Stimulated activated CD4-positive, alpha-beta T cell treated with anti-CD3 and anti-CD28 coated beads, Interleukin-15, amount 100 ng/mL, for 48 hours (primary cell): ENCODE data around the gene CACNG1.
"Not testable (repeated sequence)": the region's sequence is repeated elsewhere in the genome, so short reads cannot be mapped to it uniquely, and the experiment has no call there.

ENCODE experiments used
- DNase-seq, 2 donors: peaks; one replicate each; pipeline ENCODE4 v3.0.0-alpha.2; 2020; ENCODE audit warnings: low read depth in 2 of 2

Gene CACNG1

DNA sequence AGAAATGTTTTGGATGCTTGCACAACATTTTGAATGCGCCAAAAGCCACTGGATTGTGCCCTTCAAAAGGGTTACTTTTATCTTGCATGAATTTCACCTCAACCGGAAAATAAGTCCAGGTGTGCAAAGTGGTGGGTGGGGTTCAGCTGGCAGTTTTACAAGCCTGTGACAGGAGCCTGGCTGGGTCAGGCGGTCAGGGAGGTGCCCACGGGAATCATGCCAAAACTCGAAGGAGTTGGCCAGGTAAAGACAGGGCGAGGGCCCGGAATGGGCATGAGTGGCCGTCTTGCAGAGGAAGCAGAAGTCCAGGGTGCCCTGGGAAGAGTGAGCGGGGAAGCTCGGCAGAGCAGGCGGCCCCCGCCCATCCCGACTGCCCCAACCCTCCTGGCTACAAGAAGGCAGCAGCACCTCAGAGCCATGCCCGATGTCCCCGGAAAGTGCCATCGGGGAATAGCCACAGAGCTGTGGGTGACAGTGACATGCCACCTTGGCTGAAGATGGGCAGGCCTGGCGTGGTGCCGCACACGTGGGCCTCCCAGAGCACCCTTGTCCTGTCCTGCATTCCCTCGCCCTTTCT, 19.1 kb upstream of the CACNG1 start:
- DNase-seq: no peak

DNA sequence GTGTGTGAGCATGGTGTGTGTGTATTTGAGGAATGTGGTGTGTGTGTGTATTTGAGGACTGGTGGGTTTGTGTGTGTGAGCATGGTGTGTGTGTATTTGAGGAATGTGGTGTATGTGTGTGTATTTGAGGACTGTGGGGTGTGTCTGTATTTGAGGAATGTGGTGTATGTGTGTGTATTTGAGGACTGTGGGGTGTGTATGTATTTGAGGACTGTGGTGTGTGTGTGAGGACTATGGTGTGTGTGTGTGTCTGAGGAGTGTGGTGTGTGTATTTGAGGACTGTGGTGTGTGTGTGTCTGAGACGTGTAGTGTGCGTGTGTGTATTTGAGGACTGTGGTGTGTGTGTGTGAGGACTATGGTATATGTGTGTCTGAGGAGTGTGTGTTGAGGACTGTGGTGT, 18.0 kb upstream of the CACNG1 start:
- DNase-seq: no peak

DNA sequence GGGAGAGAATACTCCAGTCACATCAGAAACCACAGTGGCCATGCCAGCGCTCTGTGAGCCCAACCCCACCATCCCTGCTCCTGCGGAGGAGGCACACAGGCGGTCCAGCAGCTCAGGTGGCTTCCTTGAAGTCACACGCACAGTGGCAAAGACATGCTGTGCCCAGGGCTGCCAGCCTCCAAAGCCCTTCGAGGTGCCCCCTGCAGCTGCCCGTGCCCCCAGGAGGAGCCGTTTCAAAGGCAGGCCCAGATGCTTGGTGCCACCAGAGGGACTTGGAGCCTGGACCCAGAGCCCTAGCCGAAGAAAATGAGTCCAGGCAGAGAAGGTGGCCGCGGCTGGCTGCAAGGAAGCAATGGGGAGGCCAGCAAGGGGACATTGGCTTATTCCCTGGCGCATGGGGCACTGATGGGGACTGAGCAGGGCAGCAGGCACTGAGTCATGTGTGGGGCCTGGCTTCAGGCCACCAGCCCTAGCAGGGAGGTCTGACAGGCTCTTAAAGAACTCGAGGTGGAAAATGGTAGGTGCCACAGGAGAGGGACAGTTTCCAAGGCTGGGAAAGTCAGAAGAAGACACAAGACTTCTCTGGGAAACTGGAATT, 17.2 kb upstream of the CACNG1 start:
- DNase-seq: no peak

DNA sequence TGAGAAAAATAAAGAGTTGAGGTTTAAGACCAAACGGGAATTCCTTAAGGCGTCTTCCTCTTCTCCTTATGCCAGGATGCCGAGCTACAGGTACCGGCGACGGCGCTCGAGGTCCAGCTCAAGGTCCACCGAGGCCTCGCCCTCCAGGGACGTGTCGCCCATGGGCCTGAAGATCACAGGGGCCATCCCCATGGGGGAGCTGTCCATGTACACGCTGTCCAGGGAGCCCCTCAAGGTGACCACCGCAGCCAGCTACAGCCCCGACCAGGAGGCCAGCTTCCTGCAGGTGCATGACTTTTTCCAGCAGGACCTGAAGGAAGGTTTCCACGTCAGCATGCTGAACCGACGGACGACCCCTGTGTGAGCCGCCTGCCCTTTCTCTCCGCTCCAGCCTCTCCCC, 13.7 kb upstream of the CACNG1 start:
- no peak for DNase-seq

DNA sequence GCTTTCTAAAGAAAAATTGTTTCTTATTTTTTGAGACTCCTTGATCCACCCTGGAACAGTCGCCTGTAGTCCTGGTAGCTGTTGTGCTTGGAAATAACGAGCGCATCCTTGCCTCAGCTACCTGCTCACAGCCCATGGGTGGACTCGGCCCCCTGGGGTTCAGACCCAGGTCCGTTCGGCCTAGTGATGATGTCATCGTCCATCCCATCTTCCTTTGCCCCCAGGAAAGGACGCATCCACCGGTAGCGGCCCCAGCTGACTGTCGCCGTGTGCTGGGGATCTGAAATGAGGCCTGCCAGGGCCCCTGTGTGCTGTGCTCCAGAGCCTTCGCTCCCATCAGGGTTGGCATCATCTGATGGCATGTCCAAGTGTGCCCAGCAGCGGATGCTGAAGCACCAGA, 12.0 kb upstream of the CACNG1 start:
- DNase-seq: no peak

DNA sequence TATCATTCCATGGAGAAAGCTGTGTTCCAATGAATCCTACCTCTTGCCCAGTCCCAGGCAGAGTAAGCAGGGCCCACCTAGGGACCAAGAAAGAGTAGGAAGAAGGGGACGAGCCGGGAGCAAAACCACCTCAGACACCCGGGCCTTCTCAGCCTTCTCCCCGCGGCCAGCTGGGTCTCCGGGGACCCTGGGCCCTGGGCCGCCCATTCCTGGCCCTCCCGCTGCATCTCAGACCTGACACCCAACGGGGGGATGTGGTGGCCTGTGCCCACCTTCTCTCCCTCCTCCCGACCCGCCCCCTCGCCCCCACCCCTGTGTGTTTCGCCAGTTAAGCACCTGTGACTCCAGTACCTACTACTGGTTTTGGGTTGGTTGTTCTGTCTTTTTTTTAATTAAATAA, 11.4 kb upstream of the CACNG1 start:
- no peak for DNase-seq

DNA sequence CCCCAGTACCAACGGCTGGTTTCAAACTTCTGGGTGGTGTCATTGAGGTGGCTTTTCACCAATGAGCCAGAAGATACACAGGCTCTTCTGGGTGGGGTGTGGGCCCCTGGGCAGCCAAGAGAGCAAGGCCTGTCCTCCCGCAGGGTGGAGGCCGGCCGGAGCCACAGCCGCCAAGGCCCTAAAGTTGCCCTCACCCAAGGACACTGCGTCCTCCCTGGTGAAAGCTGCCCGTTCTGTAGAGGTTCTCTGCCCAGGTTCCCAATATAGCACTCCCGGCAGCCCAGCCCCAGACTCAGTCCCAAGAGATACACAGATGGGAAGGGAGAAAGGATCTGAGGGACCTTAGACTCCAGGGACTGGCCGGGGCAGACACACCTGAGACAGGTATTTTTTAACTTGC, 10.7 kb upstream of the CACNG1 start:
- no peak for DNase-seq

DNA sequence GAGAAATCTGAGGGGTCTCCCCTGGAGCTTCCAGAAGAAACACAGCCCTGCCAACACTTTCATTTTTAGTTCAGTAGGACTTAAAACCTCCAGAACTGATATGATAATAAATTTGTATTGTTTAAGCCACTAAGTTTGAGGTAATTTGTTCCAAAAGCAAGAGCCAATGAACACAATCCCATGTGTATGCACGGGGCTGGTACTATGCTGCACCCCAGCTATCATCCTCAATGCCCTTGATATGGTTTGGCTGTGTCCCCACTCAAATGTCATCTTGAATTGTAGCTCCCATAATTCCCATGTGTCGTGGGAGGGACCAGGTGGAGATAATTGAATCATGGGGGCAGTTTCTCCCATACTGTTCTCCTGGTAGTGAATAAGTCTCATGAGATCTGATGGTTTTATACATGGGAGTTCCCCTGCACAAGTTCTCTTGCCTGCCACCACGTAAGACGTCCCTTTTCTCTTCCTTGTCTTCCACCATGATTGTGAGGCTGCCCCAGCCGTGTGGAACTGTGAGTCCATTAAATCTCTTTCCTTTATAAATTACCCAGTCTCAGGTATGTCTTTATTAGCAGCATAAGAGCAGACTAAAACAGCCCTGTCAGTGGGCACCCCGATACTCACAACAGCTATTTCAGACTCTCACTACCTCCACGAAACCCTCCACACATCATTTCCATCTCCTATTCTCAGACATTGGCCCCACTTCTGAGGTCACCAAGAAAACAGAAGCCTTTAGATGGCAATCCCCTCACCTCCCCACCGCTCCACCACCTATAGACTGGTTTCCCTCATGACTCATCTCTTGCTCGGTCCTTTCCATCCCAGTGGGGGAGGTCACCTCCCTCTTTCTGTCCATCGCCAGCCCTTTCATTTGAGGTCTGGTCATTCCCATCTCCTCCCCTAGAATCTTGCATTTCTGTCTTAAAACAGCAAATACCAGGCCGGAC, 8.9 kb upstream of the CACNG1 start:
- no peak for DNase-seq

DNA sequence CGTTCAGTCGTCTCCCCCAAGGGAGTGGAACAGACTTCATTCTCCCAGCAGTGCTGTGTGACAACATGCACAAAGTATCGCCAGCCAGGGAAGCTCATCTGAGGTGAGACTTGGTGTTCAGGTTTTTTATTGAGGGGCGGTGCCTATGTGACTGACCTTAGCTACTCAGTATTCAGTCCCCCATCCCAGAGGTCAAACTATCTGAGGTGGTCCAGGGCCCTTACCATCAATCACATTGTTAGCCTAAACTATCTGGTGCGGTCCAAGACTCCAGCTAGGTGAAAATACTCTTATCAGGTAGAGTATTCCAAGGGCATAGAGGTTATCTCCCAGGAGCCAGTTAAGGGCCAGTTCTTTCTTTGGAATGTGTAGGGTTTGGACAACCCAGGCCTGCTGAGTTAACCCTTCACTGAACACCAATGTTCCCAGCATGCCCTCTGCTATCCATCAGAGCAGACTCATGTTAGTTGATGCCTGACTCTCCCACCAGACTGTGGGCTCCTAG, 5.4 kb upstream of the CACNG1 start:
- no peak for DNase-seq

DNA sequence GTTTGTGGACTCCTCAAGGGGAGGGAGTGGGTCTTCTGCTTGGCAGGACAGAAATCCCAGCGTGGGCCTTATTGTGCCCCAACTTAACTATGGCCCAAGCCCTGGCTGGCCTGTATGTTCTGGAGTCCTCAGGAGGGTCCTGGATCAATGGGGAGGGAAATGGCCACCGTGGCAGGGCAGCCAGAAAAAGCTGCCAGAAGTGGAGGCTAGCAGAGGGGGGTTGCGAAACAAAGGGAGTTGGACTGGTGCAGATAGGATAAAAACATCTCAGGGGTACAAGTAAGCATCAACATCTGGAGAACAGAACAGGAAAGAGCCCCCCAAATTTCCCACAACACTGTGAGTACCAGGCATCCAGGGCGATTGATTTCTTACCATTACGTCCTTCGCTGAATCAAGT, 3.7 kb upstream of the CACNG1 start:
- DNase-seq: no peak

DNA sequence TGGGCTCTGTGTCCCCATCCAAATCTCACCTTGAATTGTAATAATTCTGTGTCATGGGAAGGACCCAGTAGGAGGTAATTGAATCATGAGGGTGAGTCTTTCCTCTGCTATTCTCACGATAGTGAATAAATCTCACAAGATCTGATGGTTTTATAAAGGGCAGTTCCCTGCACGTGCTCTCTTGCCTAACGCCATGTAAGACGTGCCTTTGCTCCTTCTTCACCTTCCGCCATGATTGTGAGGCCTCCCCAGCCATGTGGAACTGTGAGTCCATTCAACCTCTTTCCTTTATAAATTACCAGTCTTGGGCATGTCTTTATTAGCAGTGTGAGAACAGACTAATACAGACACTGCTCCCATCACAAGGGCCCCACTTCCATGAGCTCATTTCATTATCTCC, 3.2 kb upstream of the CACNG1 start:
- DNase-seq: not testable (repeated sequence)

DNA sequence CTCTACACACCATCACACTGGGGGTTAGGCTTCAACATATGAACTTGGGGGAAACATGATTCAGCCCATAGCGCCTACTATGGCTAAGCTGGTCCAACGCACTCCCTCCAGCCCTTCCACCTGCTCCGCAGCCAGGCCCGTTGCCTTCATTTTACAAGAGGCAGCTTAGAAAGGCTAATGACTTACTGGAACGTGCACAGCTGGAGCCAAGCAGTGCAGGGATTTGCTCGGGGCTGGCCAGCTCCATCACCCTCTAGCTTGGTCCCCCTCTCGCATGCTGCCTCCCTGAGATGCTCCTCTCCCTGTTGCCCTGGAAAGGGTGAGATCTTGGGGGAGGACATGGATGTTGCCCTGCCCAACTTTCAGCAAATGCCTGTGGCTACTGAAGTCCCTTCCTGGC, 2.8 kb upstream of the CACNG1 start:
- DNase-seq: no peak

DNA sequence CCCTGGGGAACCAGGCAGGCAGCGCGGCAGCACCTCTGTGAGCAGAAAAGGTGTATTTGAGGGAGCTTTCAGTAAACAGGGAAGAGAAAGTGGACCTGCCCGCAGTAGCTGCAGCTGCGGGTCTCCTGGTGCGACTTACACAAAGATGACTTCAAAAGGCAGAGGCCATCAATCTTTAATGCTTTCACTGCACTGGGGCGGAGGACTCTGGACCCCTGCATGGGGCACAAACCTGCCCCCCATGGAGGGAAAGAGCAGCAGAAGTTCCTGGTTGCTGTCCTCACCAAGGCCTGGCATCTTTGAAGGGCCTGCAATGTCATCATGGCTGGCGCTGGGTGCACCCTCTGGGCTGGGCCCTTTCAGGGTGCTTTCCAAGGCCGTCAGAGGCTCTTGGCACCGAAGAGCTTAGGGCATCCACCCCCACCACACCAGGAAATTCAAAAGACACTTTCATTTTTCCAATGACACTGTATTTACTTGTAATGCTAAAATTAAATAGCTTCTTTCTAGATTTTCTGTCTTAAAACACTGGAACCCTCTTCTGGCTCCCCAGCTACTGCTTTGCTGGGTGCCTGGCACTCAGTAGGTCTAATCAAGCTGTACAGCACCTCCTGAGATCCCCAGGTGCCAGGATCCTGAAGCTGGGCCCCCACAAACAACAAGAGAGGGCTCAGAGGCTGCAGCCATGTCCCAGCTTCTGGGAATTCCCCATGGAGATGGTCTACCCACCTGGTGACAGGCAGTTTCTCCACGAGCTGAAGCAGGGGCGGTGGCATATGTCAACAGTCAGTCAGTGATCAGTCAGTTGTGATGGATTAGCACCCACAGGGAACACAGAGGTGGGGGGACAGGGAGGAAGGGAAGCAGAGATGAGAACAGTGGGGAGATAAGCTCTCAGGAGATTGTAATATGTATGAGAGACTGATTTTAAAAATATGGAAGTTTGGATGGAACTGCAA, 2.1 kb upstream of the CACNG1 start:
- no peak for DNase-seq

DNA sequence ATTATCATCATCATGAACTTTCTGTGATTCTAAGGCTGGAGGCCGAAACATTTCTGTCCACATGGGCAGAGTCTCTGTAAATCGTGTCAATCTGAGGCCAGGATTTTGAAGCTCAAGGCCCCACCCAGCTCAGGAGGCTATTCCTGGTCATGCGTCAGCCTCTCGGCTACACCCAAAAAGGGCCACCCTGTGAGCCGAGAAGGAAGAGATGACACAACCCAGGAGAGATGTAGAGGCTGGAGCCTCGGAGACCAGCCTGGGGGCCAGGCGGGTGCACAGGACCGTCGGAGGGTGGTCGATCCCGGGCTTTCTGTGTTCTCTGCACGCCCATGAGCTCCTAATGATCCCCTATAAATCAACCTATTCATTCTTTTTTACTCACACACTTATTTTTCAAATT, 1.1 kb upstream of the CACNG1 start:
- DNase-seq: no peak

DNA sequence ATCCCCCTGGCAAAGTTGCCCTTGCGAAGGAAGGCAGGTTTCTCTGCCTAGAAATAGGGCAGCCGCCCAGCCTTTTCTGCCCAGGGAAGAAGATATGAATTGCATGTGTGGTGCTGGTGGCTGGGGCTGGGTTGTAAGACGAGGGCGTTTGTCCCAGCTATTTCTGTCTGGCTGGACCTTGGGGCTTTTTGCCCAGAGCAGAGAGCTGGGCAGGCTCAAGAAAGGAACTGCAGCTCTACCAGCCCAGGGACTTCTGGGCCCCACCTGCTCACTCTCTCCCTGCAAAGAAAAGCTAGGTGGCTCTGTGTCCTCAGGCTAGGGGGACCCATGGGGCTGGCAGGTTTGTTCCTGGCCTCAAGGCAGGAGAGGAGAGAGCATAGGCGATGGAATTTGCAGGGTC, 586 bp downstream of the CACNG1 start:
- no peak for DNase-seq

DNA sequence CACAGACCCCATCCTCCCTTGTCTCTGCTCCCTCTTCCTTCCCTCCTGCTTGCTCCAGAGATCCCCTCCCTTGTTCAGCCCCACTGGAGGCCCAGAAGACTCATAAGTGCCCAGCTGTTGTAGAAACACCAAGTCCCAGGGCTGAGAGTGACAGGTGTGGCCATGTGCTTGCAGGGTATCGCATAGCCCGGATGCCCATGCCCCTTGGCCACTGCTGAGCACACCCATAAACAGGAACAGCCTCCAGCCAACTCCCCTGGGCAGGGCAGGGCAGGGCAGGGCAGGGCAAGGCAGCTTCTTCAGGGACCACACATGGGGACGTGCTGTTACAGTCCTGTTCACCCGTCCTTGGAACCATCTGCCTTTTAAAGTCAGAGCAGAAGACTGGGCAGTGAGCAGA, 2.0 kb downstream of the CACNG1 start:
- no peak for DNase-seq

DNA sequence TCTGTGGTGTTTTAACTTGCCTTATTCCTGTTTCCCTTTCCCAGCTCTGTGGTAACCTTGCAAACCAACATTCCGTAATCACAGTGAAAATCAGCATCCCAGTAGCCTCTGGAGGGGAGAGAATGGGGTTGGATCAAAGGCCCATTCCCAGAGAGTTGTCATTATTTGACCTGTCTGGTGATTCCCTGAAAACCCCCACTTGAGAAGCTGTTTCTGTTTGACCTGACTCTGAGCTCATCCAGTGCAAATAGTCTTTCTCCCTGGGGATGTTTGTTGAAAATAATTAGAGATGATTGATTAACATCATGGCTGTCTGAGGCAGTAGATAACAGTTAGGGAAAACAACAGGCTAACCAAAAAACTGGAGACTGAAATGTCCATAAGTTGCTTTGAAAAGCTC, 3.0 kb downstream of the CACNG1 start:
- DNase-seq: no peak

DNA sequence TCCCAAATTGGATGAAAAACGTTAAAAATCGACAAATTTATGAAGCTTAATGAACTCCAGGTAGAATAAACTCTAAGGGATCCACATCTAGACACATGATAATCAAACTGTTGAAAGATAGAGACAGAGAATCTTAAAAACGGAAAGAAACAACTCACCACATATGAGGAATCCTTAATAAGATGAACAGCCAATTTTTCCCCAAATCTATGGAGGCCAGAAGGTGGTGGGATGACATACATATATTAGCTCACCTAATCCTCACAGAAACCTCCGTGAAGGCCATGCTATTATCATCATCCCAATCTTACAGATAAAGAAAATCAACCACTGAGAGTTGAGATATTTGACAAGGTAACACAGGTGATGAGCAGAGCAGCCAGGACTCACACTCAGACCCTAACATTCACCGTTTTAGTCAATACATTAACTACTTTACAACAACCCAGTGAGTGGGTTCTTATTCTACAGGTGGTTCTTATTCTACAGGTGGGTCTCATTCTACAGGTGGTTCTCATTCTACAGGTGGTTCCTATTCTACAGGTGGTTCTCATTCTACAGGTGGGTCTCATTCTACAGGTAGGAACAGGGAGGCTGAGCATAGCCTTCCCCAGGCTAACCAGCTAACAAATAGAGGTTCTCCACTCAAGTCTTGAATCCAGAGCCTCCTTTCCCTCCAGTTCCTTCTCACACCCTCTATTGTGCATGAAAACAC, 4.8 kb downstream of the CACNG1 start:
- no peak for DNase-seq

DNA sequence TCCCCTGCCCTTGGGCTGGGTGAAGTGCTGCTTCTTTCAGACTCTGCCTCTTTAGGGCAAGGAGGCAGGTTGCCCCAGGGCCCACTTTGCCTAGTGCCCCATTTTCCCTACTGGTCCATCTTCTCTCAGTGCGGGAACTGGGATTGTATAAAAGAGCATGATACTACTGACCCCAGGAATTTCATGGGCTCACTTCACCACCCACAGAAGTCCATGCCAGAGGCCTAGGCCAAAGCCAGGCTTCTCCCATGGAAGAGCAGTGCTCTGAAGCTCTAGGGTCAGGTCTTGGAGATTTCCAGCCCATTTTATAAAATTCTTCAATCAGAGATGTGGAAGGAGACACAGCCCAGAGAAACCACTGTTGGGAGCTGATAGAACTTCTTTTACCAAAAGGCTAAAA, 5.7 kb downstream of the CACNG1 start:
- no peak for DNase-seq

DNA sequence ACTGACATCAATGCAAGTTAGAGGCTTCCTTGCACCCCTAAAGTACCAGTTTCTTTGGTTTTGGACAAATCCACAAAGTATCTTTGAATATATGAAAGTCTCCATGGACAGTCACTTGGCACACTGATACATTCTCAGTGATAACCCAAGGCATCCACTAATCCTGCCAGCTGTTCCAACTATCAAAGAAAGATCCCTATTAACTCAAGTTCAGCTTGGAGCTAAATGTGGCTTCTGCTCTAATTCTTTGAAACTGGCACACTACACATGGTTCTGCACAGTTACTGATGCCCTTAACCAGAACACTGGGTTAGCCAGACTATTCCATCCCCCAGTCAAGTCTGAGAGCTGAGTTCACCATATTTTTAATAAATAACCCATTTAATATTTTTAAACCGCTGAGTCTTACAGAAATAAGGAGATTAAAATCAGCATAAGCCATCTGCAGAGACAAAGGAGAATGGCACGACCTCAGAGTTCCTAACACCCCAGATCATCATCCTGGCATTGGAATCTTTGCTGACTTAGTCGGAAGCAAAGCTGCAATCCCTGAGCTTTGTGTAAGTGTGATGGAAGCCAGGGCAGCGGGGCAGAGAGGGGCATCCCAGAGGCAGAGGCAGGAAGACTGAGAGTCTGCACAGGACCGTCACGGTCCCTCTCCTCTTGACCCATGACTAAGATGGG, 6.3 kb downstream of the CACNG1 start:
- DNase-seq: no peak

DNA sequence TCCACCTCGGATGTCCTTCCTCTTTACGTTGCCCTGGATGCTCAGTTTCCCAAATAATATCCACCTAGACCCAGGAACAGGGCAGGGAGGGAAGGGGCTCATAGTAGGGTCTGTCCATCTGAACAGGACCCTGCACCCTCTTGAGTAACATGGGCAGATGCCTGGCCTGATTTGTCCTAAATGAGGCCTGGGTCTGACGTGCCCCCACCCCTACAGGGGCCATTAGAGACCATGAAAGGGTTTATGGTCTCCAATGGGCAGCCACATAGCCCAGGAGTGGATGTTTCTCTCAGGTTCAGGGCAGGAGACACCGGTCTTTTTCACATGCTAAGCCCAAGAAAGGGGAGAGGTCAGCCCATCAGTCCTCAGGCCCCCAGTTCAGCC, 6.8 kb downstream of the CACNG1 start:
- DNase-seq: no peak
